Measurements from ENCODE around the gene HLF. TPM values are rescaled to one million over a fixed set of nuclear protein-coding genes. Genes with fewer than 3 reads are reported as not detected.

Gene HLF, protein sequence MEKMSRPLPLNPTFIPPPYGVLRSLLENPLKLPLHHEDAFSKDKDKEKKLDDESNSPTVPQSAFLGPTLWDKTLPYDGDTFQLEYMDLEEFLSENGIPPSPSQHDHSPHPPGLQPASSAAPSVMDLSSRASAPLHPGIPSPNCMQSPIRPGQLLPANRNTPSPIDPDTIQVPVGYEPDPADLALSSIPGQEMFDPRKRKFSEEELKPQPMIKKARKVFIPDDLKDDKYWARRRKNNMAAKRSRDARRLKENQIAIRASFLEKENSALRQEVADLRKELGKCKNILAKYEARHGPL
- 0.26 and 0.51 TPM in 2 replicates for total RNA-seq

DNA sequence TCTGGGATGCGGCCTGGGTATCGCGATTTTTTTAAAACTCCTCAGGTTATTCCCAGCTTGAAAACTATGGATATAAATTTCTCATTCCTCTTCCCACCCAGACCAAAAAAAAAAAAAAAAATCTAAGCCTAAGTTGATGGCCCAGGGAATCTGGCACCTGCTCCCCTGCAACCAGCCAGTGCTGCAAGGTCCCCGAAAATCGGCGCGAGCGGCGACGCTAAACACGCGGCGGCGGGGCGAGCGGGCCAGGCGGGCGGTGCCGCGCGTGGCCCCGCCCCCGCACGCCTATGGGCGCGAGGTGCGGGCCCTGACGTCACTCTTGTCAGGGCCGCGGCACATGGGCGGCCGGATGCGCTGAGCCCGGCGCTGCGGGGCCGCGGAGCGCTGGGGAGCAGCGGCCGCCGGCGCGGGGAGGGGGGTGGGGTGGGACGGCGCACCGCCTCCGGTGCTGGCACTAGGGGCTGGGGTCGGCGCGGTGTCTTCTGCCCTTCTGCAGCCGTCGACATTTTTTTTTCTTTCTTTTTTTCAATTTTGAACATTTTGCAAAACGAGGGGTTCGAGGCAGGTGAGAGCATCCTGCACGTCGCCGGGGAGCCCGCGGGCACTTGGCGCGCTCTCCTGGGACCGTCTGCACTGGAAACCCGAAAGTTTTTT lies at the start of gene HLF:
HLF (plus strand) TSS at position 316 of the 654 bp plus-strand sequence. CDS start 525 bp downstream, outside the sequence.
- no peak for FAIRE-seq
- H3K4me3 ChIP-seq (ENCODE audit: low read depth, low read length), result peak within 1 kb of the TSS; percentile 33
- H3K27me3 ChIP-seq (ENCODE audit: control insufficient read depth, insufficient read depth, low read length), result peaks cover 9% of the 10 kb centered on the region
- TF ChIP-seq, protein P1, sequence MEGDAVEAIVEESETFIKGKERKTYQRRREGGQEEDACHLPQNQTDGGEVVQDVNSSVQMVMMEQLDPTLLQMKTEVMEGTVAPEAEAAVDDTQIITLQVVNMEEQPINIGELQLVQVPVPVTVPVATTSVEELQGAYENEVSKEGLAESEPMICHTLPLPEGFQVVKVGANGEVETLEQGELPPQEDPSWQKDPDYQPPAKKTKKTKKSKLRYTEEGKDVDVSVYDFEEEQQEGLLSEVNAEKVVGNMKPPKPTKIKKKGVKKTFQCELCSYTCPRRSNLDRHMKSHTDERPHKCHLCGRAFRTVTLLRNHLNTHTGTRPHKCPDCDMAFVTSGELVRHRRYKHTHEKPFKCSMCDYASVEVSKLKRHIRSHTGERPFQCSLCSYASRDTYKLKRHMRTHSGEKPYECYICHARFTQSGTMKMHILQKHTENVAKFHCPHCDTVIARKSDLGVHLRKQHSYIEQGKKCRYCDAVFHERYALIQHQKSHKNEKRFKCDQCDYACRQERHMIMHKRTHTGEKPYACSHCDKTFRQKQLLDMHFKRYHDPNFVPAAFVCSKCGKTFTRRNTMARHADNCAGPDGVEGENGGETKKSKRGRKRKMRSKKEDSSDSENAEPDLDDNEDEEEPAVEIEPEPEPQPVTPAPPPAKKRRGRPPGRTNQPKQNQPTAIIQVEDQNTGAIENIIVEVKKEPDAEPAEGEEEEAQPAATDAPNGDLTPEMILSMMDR (IDR thresholded peaks at IDR 0.05; ENCODE audit: insufficient read depth, low read length, severe bottlenecking), result no peak
- no peaks in the 10 kb centered on the region for H3K36me3 ChIP-seq (ENCODE audit: control insufficient read depth, insufficient read depth, low read length)
- peak; percentile 39 for DNase-seq (ENCODE audit: low read depth)

DNA sequence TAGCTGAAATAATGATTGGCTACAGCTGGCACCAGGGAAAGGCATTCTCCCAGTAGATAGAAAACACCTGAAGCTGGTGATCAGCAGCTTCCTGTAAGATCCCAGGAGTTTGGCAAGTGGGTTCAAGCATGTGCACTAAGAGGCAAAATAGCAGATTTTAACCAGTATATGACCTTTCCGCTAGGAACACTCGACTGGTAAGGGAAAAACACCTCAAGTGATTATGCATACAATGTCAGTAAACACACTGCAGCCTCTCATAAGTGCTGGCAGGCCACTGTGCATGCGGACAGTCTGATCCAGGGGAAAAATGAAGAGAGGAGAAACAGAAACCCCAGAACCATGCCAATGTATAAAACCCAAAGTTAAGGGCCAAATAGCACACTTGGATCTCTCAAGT lies 49.0 kb upstream of the HLF start:
- Histone ChIP-seq H3K36me3 (ENCODE audit: control insufficient read depth, insufficient read depth, low read length) (no peaks in the 10 kb centered on the region), H3K27me3 (ENCODE audit: control insufficient read depth, insufficient read depth, low read length) (no peaks in the 10 kb centered on the region), H3K4me3 (ENCODE audit: low read depth, low read length) (no peak overlapping the region)
- DNase-seq (ENCODE audit: low read depth) (no peak), FAIRE-seq (no peak)
- TF ChIP-seq, protein P1 (IDR thresholded peaks at IDR 0.05; ENCODE audit: insufficient read depth, low read length, severe bottlenecking), result no peak

DNA sequence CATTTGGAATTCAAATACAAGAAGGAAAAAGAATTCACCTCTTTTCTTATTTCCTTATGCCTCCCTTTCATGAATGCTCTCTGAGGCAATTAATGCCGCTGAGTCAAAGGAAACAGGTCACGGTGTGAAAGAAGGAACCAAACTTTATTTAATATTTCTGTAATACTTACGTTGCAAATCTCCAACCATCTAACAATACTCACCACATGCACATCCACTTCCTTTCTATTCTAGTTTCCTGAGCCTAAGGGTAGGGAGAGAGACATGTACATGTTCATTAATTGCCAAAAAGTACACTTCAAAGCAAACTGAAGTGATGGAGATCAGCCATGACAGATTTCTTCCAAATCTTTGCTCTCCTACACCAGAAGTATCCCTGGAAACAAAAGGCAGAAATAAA lies 47.9 kb upstream of the HLF start:
- FAIRE-seq (no peak), DNase-seq (ENCODE audit: low read depth) (no peak)
- TF ChIP-seq, protein P1 (IDR thresholded peaks at IDR 0.05; ENCODE audit: insufficient read depth, low read length, severe bottlenecking), result no peak
- no peaks in the 10 kb centered on the region for H3K27me3 ChIP-seq (ENCODE audit: control insufficient read depth, insufficient read depth, low read length)
- no peaks in the 10 kb centered on the region for H3K36me3 ChIP-seq (ENCODE audit: control insufficient read depth, insufficient read depth, low read length)
- H3K4me3 ChIP-seq (ENCODE audit: low read depth, low read length), result no peak overlapping the region

DNA sequence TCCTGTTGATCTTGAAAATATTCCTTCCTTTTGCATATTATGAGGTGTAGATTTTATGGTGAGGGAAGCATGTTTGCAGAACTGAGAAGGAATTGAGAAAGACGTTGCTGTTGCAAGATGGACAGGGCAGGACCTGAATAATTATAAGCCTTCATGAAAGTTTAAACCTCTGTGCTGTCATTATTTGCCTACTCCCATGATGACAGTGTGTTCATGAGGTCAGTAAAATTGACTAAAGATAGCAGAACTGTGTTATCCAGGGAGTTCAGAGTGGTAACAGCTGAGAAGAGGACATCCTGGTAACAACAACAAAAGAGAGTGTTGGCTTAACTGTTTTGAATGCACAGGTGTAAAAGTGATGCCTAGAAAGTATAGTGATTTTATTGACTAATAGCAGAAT lies 45.3 kb upstream of the HLF start:
- Histone ChIP-seq H3K36me3 (ENCODE audit: control insufficient read depth, insufficient read depth, low read length) (no peaks in the 10 kb centered on the region), H3K27me3 (ENCODE audit: control insufficient read depth, insufficient read depth, low read length) (peaks cover 2% of the 10 kb centered on the region), H3K4me3 (ENCODE audit: low read depth, low read length) (no peak overlapping the region)
- no peak for DNase-seq (ENCODE audit: low read depth)
- TF ChIP-seq, protein P1 (IDR thresholded peaks at IDR 0.05; ENCODE audit: insufficient read depth, low read length, severe bottlenecking), result no peak
- no peak for FAIRE-seq

DNA sequence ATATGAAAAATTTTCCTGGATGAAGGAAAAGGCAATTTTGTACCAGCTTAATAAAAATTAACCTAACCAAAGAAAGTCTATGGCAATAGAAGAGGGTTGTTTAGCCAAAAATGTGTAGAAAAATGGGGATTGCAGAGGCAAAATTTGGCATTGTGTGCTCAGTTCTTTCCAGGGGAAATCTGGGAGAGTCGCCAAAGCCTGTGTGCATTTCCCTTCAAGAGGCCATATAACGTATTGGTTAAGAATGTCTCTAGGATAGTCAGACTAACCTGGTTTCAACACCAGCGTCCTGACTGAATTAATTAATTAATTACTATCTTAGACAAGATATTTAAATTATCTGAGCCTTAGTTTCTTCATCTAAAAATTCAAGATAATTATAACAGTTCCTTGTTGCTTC lies 44.8 kb upstream of the HLF start:
- DNase-seq (ENCODE audit: low read depth) (no peak), FAIRE-seq (no peak)
- TF ChIP-seq, protein P1 (IDR thresholded peaks at IDR 0.05; ENCODE audit: insufficient read depth, low read length, severe bottlenecking), result no peak
- Histone ChIP-seq H3K27me3 (ENCODE audit: control insufficient read depth, insufficient read depth, low read length) (peaks cover 2% of the 10 kb centered on the region), H3K4me3 (ENCODE audit: low read depth, low read length) (no peak overlapping the region), H3K36me3 (ENCODE audit: control insufficient read depth, insufficient read depth, low read length) (no peaks in the 10 kb centered on the region)
